NCI-H2081 treated with DMSO at 0.1 percent for 48 hours (cell line): ENCODE measurements around the gene CDH18.

Experiments
- DNase-seq: peaks from one replicate; lab custom pipeline; 2025; lab: John Stamatoyannopoulos, UW

The CDH18 gene, protein sequence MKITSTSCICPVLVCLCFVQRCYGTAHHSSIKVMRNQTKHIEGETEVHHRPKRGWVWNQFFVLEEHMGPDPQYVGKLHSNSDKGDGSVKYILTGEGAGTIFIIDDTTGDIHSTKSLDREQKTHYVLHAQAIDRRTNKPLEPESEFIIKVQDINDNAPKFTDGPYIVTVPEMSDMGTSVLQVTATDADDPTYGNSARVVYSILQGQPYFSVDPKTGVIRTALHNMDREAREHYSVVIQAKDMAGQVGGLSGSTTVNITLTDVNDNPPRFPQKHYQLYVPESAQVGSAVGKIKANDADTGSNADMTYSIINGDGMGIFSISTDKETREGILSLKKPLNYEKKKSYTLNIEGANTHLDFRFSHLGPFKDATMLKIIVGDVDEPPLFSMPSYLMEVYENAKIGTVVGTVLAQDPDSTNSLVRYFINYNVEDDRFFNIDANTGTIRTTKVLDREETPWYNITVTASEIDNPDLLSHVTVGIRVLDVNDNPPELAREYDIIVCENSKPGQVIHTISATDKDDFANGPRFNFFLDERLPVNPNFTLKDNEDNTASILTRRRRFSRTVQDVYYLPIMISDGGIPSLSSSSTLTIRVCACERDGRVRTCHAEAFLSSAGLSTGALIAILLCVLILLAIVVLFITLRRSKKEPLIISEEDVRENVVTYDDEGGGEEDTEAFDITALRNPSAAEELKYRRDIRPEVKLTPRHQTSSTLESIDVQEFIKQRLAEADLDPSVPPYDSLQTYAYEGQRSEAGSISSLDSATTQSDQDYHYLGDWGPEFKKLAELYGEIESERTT

DNA sequence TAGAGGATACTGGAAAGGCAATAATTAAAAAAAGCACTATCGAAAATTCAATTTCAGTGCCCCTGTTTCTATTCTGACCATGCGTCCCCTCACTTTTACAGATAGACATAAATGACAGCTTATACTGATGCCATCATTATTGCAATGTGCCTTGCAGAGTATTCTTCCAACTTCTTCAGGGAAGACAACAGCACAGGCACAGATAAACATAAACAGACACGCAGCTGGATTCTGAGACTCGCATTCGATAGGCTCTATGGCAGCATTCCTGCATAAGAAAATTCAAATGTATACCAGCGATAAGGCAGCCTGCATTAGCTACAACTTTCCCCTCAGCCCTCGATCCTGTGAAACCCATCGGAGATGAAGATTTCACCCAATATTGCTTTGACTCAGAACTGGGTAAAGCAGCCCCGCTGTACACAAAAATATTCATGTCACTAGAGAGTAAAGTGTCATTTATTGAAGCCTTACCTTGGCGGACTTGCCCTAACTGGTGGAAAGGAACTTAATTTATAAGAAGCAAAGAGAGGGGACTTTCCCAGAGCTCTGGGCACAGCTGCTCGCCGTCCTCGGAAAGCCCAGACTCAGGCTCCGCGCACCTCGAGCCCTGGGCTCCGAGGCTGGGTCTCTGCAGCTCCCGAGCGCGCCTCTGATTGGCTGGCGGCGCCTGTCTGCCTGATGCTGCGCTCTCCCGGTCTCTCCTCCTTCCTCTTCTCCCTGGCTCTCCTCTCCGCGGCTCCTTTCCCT lies at the start of gene CDH18:
Gene CDH18, minus strand, starts transcription at position 589 of the 750 bp plus-strand sequence. CDS start 149,214 bp downstream, outside the sequence.
- DNase-seq, result peak; percentile 35

DNA sequence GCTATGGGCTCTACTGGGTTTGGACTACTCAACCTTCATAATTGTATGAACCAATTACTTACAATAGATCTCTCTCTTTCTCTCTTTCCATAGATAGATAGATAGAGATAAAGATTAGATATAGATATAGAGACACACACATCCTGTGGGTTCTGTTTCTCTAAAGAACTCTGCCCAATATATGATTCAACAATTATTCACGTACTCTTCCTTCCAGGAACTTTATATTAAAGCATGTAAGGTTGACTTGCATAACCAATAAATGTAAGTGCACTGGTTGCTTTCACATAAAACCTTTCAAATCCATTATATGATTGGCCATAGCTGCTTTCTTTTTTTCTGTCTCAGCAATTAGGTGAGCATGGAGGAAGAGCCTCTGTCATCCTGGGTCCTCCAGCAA lies 46.7 kb upstream of the CDH18 start:
- no peak for DNase-seq

DNA sequence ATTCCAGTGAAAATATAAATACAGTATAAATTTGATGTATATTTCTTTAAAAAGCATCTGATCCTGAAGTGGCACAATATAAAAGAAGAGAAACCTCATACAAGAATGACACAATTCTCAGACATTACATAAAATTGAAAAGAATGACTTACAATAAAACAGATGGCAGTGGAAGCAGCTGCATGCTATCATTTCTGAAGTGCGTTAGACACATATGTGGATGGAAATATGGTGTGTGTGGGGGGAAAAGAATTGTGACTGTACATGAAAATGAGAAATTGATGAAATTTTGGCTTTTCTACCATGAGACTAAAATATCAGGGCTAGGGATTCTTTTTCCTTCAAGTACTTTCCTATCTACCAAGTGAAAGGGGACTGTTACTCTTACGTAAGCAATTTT lies 45.9 kb upstream of the CDH18 start:
- no peak for DNase-seq

DNA sequence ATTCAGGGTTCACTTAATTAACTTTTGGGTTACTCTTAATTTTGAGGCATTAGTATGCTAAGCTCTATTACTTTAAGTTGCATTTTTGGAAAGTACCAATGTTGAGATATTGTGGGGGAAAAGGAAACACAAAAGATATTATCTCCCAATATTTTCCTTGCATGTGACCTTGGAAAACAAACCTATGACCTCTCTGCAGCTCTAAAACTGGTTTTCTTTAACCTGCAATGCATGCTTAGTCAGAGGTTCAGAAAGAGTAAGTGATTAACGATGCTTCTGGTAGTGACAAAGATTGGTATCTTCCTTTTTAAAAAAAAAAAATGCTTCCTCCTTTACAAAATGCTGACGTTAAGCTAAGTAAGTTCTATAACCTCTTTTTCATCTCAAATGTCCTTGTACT lies 44.9 kb upstream of the CDH18 start:
- DNase-seq, result no peak

DNA sequence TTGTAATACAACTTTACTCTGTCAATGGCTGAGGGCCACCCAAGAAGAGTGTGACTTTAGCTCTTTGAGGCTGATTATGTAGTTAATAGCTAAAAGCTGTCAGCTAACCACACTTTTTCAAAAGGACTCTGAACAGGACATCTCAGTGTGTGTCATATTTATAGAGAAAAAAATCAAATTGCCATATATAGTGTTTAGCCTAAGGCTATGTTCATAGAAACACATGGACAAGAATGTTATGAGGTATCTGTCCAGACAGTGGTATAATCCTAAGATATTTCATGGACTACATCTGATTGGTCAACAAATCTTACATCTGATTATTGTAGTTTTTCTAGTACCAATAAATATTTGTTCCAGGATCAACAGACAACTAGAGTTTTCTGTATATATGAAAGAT lies 42.1 kb upstream of the CDH18 start:
- no peak for DNase-seq

- DNase-seq, result no peak
Observed at GRCh38 chr5:20029266-20029665, 41.3 kb upstream of the CDH18 start.

DNA sequence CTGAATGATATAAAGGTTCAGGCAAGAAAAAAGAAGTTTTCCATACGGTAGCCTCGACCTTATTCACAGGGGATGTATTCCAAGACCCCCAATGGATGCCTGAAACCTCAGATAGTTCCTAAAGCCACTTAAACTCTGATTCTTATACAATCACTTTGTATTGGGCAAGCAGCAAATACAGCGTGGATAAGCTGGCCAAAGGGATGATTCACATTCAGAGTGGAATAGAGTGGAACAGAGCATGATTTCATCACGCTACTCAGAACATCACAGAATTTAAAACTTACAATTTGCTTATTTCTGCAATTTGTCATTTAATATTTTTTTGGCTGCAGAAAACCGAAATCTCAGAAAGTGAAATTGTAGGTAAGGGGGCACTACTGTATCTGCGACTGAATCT lies 40.5 kb upstream of the CDH18 start:
- no peak for DNase-seq

GRCh38 chr5:20023686-20024180 lies 35.7 kb upstream of the CDH18 start:
- no peak for DNase-seq

GRCh38 chr5:20020247-20020646 lies 32.2 kb upstream of the CDH18 start:
- no peak for DNase-seq

GRCh38 chr5:20017021-20017420 lies 29.0 kb upstream of the CDH18 start:
- no peak for DNase-seq

DNA sequence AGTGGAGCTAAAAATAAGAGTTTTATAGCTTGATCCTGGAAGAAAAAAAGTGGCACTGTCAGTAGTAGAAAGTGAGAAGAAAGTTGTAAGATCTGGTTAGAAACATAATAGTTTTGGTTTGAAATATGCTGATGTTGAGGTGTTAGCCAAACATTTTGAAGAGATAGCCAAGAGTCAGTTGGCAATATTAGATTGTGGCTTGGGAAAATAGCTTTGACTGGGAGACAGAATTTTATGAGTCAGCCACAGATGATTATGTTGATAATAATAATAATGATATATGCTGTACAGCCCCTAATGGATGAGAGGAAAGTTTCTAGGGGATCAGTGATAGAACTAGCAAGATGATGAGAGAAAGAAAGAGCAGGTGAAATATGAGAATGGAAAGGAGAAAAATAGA lies 12.4 kb upstream of the CDH18 start:
- no peak for DNase-seq

- no peak for DNase-seq
Observed at GRCh38 chr5:19988457-19988856, 457 bp upstream of the CDH18 start.

GRCh38 chr5:19986806-19987205 lies 1.2 kb downstream of the CDH18 start:
- DNase-seq, result no peak

DNA sequence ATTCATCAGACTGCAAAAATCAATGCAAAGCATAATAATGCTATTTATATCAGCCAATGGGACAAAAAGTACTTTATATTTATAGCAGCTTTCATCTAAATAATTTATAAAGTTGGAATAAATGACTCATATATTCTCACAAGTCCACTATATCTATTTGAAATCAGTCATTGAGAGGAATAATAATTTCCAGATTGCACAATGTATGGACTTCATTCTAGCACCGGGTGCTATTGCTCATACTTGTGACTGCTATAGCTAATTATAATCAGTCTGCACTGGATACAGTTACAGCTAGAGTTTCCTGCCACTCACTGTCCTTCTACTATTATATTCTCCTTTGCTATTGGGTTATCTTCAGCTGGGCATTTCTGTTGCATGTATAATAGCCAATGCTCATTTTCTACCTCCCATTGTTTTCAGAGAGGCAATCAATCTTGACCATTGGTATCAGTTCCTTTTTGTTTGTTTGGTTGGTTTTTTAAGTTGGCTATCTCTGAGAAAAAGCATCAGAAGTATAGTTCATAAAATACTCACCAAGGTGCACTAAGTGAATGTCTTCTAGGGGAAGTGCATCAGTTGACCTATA lies 1.9 kb downstream of the CDH18 start:
- no peak for DNase-seq

- no peak for DNase-seq
Observed at GRCh38 chr5:19978476-19978875, 9.5 kb downstream of the CDH18 start.

- no peak for DNase-seq
Observed at GRCh38 chr5:19977099-19977498, 10.9 kb downstream of the CDH18 start.

DNA sequence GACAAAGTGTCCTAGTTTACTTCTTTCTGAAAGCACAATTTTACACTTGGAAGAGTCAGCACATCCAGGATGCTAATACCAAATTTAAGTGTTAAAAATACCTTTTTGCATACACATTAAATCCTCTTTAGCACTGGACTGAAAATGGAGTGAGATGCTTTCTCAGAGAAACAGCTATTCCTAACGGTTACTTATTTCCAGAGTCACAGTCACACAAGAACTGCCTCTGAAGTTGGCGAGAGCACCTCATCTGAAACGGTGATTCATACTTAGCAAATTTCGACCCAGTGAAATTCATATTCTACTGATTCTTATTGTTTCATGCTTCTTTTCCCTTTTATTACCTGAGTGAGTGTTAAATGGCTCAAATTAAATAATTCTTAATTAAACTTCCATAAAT lies 12.2 kb downstream of the CDH18 start:
- no peak for DNase-seq

DNA sequence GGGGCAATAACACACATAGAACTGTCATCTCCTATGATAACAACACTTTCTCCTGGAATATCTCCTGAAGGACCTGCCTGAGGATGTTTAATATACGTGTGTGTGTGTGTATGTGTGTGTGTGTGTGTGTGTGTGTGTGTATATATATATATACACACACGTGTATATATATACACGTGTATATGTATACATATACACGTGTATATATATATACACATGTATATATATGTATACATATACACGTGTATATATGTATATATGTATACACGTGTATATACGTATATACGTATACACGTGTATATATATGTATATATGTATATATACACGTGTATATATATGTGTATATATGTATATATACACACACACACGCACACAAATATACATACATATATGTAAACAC lies 27.5 kb downstream of the CDH18 start:
- no peak for DNase-seq

DNA sequence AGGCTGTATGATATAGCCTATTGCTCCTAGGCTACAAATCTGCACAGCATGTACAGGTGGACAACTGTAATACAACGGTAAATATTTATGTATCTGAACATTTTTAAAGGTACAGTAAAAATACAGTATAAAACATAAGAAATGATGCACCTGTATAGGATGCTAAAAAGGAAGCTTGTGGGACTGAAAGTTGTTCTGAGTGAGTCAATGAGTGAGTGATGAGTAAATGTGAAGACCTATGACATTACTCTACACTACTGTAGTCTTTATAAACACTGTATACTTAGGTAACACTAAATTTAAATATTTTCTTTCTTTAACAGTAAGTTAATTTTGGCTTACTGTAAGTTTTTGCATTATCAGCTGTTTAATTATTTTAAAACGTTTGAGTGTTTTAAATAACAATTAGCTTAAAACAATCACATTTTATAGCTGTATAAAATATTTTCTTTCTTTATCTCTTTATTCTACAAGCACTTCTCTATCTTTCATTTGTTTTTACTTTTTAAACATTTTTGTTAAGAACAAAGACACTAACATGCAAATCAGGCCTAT lies 28.1 kb downstream of the CDH18 start:
- no peak for DNase-seq

DNA sequence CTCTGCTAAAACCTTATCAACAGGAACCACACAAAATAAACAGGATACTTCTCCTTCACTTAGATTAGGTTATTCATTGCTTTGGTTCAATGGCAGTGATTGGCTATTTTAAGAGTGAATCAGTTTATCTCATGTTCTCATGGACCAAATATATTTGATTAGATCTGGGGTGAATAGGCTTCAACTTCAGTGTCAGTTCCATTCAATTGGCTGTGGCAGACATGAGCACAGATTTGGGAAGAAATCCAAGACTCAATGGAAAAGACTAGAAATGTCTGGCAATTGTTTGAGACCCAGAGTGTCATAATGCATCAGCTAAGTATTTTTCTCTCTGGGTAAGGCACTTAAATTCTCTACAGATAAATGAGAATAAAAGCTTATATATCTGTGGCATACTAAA lies 37.1 kb downstream of the CDH18 start:
- no peak for DNase-seq

- no peak for DNase-seq
Observed at GRCh38 chr5:19940192-19940591, 47.8 kb downstream of the CDH18 start.

- no peak for DNase-seq
Observed at GRCh38 chr5:19930451-19930850, 57.5 kb downstream of the CDH18 start.
